HG02588 (cell line): ENCODE measurements around the gene KCNK18.
A peak's percentile ranks its signal among the peaks of the same experiment; 100 is the strongest.
"Not testable (repeated sequence)": the region's sequence is repeated elsewhere in the genome, so short reads cannot be mapped to it uniquely, and the experiment has no call there.

ENCODE experiments used
- ATAC-seq: cut with Tn5 transposase; IDR thresholded peaks from one replicate; pipeline ENCODE4 v1.9.1; 2021; ENCODE audit warnings: mild to moderate bottlenecking, moderate library complexity; ENCODE audit not compliant: unreplicated experiment

The KCNK18 gene

DNA sequence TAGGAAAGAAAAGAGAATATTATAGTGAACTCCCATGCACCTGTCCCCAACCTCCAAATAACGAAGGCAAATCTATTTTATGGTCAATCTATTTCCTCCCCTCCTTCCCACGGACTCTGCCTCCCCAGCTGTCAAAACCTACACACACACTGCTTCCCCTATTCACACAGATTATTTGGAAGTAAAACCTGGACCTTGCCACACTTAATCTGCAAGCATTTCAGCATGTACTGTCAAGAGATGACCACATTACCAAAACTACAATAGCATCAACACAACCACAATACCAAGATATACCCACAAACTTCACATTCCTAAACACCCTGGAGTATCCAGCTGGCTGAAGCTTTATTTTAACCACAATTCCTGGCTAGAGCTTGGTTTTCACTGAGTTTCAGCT lies 27.8 kb upstream of the KCNK18 start:
- ATAC-seq = no peak

DNA sequence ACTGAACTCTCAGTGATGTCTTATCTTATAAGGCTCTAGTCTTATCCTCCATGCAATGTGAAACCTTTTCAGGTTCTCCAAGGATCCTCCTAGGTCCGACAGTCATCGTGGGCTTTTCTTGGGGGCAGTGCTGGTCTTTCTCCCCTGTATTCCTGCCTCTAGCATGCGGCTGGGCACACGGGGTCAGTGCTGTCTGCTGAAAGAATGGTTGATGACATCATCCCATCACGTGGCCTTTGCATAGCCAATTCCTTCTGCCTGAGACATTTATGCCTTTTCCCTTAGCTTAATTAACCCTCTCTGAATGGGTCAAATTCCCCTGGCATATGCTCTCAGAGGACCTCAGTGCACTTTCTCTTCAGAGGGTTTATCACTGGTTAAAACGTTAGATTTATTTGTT lies 27.0 kb upstream of the KCNK18 start:
- no peak for ATAC-seq

DNA sequence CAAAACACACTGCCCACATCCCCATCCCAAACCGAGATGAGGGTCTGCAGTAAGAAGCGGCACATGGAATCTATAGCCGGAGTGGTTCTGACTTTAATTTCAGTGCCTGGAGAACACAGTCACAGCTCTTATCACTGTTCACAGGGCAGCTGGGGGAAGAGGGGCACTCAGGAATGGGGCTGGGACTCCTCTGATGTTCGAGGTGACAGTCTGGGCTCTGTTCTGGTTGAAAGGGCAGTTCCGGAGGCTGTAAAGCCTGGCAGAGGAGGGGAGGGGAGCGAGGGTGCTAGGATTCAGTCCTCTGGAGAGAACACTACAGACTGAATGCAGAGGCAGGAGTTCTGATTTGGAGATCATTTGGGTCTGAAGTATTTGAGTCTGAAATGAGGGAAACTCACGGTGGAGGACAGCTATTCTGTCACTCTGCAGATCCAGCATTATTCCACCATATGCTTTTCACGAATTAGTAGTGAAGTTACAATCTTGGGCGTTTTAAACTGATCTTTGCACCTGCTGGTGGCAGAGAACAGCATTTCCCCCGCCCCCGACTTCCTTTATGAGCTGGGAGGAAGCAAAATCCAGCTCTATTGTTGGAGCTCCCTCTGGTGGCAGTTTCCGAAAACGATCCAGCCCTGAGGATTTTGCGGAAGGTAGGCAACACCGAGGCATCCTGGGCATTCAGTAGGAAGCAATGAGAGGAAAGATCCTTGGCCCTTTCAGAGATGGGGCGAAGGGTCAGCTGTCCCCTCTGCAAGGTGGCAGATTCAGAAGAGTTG lies 22.7 kb upstream of the KCNK18 start:
- ATAC-seq = peak; percentile 75

DNA sequence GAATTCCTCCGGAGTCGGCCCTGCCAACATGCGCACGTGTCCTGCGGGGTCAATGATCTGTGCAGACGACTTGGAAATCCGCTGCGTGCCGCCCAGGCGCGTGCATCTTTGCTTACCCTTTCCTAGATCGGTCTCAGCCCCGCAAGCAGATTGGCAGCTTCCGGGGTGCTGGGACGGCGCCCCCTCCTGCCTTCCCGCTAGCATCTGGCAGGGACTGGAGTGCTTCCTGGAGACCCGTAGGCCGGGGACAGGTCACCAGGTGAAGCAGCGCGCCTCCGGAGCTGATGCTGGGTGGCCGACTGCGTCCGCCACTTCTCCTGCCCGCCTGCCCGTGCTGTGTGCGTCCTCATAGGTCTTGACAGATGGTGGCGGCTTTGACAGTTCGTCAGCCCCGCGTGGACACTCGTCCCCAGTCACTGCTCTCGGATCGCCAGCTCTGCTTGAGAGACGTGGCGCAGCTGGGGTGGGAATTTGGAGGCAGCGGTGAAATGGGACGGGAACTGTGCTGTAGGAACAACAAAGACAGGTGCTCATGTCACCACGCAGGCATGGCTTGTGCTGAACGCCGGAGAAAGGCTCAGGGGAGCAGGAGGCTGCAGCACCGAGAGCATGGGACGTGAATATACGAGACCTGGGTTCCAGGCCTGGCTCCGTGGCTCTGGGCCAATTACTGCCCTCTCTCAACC lies 21.9 kb upstream of the KCNK18 start:
- ATAC-seq = peak; percentile 30

DNA sequence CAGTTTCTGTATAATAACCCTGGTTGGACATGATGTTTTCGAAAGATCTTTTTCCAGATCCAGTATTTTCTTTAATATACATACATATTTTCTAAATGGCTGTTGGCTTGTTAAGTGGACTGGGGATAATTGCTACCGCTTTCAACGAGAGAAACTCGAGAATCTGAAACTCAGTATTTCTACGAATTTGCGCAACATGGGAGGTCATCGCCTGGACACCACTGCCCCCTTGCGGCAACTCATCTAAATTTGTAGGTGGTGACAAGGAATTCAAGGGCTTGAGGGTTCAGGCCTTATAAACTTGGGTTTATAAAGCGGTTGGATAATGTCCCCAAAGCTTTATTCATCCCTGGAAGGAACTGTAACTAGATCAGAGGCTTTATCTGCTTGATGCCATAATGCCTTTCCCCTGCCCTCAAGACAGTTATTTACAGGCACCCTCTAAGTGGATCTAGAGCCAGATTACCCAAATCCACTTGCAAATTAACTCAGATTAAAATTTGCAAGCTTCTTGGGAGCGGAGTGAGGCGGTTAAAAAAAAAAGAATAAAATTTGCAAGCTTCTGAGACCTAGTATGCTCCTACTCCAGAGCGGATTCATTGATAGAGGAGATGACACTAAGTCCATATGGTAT lies 21.3 kb upstream of the KCNK18 start:
- peak; percentile 64 for ATAC-seq

DNA sequence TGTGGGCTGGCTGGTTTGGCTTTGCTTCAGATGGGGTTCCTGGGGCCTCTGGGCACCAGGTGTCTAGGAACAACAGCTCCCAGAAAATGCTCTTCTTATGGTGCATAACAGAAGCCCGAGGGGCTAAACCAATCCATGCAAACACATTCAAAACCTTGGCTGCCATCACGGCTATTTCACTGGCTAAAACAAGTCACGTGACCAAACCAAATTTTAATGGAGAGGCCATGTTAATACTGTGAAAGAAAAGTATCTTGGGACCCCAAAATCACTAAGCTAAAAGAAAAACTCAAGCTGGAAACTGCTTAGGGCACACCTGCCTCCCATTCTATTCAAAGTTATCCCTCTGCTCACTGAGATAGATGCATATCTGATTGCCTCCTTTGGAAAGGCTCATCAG lies 19.1 kb upstream of the KCNK18 start:
- no peak for ATAC-seq

DNA sequence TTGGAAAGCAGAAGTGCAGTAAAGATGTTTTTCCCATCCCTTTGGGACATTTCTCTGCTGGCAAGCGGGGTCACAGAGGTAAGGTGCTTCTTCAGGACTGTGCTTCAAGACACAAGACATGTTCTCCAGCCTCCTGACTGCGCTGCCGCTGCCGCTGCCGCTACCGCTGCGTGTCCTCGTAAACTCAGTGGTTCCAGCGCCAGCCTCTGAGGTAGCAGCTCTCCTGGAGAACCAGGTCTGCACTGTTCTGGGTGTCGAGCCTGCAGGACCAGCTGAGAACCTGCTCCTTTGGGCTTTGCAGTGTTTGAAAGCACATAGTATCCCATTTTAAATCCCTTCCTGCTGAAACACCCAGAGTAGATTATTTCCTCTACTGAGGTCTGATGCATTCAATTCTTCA lies 13.0 kb upstream of the KCNK18 start:
- no peak for ATAC-seq

DNA sequence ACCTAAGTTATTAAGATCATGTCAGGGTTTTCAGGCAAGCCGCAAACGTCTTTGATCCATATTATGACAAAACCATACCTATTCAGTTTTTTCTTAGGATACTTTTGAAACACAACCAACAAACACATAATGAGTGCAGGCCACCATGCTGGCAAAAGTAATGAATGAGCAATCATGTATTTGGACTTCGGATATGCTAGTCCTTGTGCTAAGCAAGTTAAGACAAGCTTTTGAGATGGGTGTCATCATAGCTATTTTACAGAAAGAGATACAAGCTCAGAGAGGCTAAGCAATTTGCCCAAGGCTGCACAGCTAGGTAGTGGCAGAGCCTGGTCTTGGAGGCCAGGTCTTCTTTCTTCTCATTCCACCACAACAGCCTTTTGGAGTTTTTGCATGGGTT lies 12.5 kb upstream of the KCNK18 start:
- no peak for ATAC-seq

DNA sequence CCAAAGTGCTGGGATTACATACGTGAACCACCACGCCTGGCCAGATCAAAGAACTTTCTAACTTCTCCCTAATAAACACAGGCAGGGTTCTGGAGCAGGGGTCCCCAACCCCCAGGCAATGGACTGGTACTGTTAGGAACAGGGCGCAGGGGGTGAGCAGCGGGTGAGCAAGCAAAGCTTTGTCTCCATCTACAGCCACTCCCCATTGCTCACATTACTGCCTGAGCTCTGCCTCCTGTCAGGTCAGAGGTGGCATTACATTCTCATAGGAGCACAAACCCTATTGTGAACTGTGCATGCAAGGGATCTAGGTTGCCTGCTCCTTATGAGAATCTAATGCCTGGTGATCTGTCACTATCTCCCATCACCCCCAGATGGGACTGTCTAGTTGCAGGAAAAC lies 11.5 kb upstream of the KCNK18 start:
- not testable (repeated sequence) for ATAC-seq

DNA sequence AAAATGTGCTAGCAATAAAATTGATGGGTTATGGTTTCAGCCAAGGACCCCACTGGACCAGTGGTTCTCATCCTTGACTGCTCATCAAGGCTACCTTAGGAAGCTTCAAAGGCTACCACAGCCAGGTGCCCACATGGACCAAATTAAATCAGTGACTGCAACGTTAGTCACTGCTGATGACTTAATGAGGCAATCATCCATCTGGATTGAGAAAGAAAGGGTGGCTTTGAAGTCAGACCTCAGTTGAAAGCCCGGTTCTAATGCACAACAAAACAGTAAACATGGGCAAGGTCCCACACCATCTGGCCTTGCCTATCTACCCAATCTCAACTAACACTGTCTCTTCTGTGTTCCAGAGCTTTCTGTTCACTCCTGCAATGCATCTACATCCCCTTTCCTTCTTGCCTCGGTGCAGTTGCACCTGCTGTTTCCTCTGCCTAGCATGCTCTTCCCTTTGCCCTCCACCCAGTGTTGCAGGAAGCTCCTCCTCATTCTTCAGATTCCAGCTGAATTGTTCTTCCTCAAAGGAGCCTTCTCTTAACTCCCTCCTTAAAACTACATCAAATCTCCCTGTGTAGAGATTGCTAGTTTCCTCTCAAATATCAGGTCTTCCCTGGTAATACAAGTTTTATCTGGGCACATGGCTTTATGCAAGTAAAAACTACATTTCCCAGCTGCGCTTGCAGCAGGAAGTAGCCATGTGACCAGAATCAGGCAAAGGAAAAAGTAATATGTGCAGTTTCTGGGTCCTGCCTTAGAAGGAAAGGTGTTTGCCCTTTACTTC lies 10.3 kb upstream of the KCNK18 start:
- no peak for ATAC-seq

DNA sequence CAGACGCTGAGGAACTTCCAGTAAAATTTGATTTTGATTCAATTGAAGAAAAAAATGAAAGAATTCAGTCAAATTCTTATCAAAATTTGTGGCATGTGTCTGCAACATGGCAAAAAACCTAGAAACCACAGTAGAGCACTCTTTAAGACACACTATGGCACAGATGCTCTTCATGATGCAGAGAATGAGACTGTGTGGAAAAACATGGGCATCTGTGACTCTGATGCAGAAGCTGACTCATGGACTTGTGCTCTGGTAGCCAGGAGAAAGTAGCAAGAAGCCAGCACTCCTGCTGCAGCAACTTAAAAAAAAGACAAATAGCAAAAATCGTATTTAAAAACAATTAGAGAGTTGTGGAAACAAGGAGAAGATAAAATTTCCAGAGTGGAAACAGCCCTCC lies 8.9 kb upstream of the KCNK18 start:
- ATAC-seq = no peak

DNA sequence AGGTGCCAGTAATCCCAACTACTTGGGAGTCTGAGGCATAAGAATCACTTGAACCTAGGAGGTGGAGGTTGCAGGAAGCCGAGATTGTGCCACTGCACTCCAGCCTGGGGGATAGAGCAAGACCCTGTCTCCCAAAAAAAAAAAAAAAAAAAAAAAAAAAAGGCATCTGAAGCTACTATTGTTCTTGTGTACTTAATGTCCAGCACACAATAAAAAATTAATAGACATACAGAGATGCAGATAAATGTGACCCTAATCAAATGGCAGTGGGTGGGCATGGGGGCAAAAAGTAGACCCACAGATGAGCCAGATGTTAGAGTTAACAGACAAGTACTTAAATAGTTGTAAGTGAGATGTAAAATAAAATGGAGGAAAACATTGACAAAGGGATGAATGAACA lies 7.7 kb upstream of the KCNK18 start:
- no peak for ATAC-seq

DNA sequence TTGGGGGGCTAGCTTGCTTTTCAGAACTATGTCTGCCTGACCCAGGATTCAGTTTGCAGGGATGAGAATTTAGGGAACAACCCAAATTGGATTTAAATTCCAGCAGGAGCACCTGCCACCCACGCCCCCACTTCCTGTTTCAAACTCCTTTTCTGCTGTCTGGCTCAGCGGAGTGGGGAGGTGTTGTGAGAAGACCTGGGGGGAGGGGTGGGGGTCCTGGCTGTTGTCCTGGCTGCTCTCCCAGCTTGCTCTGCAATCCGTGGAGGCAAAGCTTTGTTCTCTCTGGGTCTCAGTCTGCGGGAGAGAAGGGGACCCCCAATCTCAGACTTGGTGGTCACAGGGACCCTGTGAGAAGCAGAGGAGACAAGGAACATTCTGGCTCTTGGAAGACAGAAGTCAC lies 799 bp downstream of the KCNK18 start:
- no peak for ATAC-seq

DNA sequence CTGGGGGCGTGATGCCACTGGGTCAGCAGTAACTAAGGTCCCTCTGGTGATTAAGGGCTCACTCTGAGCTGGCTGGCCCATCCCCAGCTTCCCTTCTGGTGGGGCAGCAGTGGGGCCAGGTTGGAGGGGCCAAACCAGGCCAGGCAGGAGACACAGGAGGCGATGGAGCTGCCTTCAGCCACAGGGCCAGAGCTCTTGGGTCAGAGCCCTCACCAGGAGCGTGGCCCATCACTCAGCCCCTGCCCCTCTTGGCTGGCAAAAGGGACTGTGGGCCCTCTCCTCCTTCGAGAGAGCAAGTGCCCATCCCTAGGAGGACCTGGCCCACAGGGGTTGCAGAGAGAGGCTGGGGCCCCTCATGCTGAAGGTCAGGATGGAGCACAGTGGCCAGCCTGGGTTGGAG lies 4.5 kb downstream of the KCNK18 start:
- ATAC-seq = no peak

DNA sequence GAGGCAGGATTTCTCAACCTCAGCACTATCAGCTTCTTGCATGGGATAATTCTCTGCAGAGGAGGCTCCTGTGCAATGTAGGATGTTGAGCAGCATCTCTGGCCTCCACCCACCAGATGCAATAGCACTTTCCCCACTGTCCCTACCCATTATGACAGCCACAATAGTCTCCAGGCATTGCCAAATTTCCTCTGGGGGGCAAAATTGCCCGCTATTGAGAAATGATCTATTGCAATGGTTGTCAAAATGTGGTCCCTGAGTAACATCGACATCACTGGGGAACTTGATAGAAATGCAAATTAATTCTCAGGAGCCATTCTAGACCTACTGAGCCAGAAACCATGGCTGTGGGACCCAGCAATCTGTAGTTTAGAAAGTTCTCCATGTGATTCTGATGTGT lies 7.0 kb downstream of the KCNK18 start:
- no peak for ATAC-seq

DNA sequence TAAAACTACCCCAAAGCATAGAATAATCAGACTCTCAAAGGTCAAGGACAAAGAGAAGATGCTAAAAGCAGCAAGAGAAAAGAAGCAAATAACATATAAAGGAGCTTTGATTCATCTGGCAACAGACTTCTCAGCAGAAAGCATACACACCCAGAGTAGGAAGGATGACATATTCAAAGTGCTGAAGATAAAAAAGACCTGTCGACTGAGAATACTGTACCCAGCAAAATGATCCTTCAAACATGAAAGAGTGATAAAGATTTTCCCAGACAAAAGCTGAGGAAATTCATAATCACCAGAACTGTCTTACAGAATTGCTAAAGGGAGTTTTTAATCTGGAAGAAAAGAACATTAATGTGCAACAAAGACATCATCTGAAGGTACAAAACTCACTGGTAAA lies 14.9 kb downstream of the KCNK18 start:
- no peak for ATAC-seq

DNA sequence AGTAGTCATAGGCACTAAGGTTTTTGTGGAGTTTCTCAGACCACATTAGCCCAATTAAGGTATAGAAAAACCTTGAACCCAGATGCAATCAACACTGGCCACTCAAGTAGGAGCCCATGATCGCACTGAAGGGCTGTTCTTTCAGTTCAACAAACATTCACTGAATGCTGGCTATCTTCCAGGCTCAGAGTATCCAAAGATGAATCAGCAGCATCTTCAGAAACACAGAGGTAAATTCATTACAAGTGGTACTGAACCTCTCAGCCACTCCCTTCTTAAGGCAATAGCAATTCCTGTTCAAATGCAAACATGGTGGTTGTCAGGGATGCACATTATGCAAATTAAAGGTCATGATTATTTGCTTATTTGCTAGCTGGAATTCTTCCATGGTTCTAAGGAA lies 17.1 kb downstream of the KCNK18 start:
- ATAC-seq = no peak

DNA sequence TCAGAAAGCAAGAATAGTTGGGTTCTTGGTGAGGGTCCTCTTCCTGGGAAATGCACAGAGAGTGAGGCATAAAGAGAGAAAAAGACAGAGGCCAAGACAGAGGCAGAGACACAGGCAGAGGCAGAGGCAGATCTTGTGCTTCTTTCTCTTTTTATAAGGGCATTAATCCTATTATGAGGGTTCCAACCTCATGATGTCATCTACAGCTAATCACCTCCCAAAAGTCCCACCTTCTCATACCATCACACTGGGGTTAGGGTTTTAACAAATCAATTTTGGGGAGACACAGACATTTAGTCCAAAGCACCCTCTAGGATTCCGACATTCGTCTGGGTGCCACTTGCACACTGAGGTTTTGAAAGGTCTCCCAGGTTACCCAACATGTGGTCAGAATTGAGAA lies 17.8 kb downstream of the KCNK18 start:
- ATAC-seq = no peak

DNA sequence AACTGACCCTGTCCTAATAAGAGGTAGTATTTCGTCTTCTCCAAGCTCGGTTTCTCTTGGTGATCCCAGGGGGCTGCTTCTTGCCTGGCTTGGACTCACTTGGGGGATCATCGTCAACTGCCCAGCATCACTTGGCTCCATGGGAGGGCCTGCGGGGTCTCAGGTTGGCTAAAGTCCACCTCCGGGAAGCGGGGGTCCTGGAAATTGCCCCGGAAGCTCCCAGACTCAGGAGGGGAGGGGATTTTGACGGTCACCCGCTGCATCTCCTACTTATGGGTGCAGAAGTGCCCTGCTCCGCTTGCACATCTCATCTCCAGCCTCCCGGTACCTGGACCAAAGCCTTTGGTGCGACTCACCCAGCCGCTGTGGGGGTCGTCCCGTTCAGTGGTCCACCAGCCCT lies 18.7 kb downstream of the KCNK18 start:
- no peak for ATAC-seq

DNA sequence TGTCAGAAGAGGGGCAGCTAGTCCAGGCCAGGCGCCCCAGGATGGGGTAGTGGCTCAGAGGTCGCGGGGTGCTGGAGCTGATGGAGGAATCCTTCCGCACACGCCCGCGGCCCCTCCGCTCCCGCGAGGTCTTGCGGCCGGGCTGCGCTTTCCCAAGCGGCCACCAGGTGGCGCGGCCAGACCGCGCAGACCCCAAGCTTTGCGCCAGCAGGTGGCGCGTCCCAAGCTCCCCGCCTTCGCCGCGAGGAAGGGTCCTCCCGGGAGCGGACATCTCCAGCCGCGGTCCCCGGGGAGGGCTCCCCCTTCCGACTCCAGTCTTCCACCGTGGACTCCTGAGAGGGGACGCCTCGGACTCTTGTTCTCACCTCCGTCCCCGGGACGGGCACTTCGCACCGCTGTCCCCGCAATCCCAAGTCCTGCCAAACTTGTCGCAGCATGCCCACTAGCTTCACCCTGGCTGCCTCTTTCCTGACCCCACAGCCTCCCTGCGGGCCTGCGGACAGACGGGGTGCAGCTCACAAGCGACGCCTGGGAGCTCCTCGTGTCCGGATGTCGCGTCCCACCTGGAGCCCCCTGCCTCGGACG lies 19.4 kb downstream of the KCNK18 start:
- peak; percentile 87 for ATAC-seq

DNA sequence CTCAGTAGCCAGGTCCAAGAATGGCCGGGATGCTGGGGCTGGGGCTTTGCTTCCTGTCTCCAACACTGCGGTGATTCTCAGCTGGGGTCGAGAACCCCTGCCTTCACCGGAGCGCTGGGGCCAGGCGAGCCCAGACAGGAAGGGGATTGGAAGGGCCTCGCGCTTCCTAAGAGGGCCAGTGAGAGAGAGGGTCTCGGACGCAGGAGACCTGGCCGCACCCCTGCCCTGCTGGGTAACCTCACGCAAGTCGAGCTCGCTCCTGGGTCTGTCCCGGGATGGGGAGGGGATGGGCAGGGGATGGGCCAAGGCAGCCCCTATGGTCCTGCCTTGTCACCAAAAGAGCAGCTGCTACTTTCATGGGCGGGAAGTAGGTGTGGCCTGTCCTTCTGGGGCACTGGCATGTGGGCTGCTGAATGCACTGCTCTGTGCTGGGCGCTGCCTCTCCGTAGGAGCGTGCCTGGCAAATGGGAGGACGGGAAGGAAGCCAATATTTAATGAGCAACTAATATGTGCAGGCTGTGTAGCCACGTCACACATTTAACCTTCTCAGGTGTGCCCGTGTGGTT lies 20.0 kb downstream of the KCNK18 start:
- no peak for ATAC-seq
